HG02938 (cell line): ENCODE results near the gene CHMP1B.
"Not testable (repeated sequence)": the region's sequence is repeated elsewhere in the genome, so short reads cannot be mapped to it uniquely, and the experiment has no call there.

ENCODE experiments used
- ATAC-seq: cut with Tn5 transposase; IDR thresholded peaks from one replicate; pipeline ENCODE4 v1.9.1; 2021; ENCODE audit warnings: mild to moderate bottlenecking, moderate library complexity; ENCODE audit not compliant: unreplicated experiment

The CHMP1B gene

DNA sequence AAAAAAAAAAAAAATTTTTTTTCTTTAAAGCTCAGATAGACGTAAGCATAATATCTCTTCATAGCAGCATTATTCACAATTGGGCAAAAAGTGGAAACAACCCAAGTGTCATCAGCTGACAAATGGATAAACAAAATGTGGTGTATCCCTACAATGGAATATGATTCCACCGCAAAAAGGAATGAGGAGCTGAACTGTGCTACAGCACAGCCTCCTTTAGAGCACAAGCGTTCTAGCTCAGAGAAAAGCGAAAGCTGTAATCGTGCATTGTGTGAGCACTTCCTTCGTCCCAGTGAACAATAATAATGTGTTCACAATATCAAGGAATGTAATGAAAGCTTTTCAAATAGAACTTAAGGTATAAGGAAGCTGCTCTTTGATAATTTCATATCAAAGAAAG, 11.7 kb upstream of the CHMP1B start:
- no peak for ATAC-seq

DNA sequence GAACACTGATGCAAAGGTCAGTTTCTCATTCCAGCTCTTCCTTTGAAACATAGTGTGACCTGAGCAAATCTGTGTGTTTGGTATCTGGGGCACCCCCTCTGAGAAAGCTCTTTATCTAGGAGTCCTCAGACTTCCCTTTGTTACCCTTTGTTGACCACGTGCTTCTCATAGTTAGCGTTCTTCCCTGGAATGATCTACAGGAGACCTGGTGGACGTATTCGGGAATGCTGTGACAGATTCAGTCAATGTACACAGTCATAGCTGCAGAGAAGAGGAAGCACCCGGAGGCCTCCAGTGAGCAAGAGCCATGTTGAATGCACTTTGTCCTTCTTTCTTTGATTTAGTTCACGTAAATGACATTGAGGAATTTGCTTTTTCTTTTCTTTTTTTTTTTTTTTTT, 10.7 kb upstream of the CHMP1B start:
- no peak for ATAC-seq

DNA sequence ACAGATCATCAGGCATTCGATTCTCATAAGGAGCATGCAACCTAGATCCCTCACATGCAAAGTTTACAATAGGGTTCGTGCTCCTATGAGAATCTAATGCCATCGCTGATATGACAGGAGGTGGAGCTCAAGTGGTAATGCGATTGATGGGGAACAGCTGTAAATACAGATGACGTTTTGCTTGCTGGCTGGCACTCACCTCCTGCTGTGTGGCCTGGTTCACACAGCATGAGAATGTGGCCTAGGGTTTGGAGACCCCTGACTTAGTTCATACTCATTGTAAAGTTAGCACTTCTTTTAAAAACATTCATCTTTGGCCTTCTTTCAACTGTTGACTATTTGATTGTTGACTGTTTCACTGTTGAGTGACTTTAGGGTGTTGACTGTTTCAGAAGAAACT, 8.7 kb upstream of the CHMP1B start:
- ATAC-seq: no peak

DNA sequence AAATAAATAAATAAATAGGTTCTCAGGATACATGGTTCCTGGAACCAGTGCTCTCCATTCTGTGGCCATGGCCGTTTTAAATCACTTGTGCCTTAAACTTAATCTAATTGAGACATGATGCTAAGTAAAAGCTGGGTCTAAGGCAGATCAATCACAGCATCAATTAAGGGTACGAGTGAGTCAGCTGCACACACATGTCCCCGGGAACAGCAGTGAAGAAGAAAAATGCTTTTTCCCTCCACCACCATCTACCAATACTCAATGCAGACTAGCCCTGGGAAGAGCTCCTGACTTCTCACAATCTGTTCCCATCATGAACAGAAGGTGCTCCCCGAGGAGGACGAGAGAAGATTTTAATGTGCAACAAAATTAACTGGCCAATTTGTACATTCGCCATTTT, 6.8 kb upstream of the CHMP1B start:
- ATAC-seq: no peak

DNA sequence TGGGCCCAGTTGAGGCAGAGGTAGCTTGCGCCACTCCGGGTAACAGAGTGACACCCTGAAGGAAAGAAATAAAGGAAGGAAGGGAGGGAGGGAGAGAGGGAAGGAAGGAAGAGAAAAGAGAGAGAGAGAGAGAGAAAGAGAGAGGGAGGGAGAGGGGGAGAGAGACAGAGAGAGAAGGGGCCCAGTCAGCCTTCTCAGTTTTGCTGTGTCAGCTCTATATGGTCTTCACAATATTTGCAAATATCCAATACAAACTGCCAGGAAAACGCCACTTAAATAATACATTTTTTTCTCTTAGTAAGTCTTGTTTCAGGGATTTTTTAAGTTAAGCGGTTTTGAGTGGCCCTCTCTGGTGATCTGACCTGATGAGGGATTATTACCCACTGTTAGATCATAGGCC, 5.6 kb upstream of the CHMP1B start:
- no peak for ATAC-seq

DNA sequence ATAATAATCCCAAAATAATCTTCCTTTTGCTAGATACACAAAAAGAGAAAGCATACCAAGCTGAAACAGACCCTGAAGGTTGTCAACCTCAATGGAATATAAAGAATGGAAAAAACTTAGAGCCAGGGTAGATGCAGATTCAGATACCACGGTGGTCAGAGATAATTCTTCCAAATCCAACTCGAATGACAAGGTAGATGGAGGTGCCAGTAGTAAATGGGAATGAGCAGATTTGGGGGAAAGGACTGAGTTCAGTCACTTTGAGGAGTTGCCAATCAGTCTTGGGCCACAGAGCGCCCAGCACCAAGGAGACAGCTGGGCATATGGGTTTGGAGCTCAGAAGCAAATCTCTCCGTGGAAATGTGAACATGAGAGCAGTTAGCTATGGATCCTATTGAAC, 3.4 kb upstream of the CHMP1B start:
- no peak for ATAC-seq

DNA sequence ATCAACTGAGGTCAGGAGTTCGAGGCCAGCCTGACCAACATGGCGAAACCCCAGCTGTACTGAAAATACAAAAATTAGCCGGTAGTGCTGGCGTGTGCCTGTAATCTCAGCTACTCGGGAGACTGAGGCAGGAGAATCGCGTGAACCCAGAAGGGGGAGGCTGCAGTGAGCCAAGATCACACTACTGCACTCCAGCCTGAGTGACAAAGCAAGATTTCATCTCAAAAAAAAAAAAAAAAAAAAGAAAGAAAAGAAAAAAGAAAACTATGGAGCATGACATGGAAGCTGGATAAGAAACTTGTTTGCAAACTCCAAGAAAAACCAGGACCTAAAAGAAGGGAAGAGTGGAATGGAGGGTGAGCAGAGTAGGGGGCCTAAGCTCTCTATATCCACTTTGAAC, 1.9 kb upstream of the CHMP1B start:
- no peak for ATAC-seq

DNA sequence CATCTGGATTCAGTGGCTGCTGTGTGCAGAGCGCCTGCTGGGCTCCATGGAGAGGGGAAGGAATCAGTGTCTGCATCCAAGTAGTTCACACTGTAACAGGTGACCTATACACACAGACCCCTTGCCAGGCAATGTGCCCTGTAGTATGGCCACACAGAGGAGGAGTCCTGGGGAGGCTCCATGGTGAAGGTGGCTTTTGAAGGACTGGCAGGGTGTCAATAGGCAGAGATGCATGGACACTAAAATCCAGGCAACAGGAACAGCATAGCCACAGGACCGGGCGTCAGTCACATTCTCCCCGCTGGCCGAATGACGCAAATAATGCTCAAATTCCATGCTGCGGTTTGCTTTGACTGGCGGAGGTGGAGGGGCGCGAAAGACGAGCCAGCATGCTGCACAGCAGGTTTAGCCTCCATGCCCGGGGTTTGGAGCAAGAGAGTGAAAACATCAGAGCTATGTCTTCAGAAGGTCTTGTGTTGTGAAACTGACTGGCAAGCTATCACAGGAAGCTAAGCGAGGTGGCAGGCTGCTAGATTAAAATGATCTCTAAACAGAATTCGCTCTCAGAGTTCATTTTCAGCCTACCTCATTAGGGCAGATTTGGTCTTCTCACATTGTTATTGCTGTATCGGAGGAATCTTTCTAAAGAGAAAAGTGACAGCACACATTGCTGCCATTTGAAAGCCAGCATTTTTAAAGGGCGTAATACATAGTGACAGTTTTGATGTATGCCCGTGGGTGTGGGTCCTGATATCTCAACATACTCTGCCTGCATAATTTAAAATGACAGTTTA, 1.2 kb upstream of the CHMP1B start:
- no peak for ATAC-seq

DNA sequence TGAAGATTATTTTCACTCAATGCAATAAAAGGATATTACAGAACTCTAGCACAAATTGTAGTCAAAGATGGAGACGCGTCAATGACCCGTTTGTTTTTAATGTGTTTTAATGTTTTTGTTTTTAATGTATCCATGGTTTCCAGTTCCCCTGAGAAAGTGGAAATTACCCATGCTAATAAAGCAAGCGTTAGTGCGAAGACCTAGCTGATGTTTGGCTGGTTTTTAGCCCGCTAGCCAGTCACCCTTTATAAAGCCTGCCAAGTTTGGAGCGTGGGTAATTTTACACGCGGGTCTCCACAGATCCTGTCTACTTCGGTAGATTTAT, 430 bp upstream of the CHMP1B start:
- ATAC-seq: peak; percentile 44

DNA sequence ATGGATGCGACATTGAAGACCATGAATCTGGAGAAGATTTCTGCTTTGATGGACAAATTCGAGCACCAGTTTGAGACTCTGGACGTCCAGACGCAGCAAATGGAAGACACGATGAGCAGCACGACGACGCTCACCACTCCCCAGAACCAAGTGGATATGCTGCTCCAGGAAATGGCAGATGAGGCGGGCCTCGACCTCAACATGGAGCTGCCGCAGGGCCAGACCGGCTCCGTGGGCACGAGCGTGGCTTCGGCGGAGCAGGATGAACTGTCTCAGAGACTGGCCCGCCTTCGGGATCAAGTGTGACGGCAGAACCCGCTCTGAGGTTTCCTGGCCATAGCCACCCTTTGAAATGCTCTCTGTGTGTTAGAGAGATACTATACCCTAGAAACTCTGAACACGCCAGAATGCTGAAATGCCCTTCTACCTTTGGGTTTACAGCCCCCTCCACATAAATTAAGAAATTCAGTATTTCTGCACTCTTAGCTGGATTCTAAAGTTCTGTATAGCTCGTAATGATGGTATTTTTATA, 659 bp downstream of the CHMP1B start:
- ATAC-seq: peak; percentile 6

DNA sequence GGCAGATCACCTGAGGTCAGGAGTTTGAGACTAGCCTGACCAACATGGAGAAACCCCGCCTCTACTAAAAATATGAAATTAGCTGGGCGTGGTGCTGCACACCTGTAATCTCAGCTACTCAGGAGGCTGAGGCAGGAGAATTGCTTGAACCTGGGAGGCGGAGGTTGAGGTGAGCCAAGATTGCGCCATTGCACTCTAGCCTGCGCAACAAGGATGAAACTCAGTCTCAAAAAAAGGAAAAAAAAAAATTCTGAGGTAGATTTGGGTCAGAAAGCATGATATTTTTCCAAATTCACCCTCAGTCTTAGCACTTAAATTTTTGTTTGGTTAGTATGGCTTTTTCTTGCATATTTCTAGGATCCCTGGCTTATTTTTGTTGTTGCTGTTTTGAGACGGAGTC, 3.3 kb downstream of the CHMP1B start:
- ATAC-seq: not testable (repeated sequence)

DNA sequence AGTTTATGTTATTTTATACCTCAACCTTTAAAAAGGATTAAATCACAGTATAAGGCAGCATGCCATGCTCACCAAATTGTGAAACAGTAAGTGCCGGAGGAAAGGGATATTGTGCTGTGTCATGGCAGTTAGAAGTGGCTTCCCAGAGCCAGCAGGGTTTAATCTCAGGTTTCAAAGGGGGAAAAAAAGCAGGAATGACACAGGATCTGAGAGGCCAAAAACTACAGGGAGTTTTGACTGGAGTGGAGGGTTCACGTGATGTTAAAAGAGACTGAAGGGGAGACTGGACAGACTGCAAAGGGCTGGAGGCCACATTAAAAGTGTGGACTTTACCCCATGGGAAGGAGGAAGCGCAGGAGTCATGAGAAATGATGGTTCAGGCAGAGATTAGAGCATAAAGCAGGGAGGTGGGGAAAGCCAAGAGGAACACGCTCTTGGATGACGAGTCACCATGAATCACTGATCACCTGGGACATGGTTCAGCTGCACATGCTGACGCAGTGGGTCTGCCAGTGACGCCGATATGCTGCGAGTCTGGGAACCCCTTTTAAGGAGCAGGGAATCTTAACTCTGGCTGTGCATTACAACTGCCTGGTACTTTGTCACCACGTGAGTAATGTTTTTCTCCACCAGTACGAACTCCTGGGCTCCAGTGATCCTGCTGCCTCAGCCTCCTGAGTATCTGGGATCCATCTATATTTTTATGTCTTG, 6.1 kb downstream of the CHMP1B start:
- ATAC-seq: no peak

DNA sequence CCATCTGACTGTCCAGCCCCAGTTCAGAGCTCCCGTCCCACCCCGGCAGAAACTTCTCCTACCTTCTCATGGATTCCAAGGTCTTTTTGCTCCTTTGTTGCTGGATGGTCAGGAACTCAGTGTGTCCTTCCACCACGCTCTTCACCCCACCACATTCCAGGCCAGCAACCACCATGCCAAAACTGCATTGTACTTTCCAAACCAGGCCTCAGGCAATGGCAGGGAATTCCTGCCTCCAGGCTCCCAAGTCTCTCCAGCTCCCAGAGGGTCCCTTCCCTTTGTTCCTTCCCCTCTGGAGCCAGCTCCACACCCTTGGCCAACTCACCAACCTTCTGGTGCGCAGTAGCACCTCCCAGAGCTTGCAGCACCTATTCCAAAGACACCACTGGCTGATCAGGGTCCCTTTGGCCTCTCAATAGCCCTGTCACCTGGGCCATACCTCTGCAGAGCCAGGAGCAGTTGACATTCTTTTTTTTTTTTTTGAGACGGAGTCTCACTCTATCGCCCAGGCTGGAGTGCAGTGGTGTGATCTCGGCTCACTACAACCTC, 8.1 kb downstream of the CHMP1B start:
- no peak for ATAC-seq

DNA sequence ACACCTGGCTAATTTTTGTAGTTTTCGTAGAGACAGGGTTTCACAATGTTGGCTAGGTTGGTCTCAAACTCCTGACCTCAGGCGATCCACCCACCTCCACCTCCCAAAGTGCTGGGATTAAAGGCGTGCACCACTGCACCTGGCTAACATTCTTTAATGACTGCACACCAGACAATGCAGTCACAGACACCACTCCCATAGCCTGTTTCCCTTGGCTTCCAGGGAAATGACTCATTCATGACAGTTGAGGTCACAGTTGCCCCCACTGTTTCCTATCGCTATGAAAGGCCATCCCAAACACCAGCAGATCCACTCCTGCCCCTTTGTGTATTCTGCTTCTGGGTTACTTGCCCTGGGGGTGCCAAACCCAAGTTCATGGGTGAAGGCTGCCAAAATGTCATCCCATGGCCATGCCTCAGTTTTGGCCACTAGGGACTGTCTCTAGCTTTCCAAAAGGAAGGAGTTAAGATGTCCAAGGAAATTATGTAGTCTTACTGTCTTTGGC, 8.7 kb downstream of the CHMP1B start:
- no peak for ATAC-seq

DNA sequence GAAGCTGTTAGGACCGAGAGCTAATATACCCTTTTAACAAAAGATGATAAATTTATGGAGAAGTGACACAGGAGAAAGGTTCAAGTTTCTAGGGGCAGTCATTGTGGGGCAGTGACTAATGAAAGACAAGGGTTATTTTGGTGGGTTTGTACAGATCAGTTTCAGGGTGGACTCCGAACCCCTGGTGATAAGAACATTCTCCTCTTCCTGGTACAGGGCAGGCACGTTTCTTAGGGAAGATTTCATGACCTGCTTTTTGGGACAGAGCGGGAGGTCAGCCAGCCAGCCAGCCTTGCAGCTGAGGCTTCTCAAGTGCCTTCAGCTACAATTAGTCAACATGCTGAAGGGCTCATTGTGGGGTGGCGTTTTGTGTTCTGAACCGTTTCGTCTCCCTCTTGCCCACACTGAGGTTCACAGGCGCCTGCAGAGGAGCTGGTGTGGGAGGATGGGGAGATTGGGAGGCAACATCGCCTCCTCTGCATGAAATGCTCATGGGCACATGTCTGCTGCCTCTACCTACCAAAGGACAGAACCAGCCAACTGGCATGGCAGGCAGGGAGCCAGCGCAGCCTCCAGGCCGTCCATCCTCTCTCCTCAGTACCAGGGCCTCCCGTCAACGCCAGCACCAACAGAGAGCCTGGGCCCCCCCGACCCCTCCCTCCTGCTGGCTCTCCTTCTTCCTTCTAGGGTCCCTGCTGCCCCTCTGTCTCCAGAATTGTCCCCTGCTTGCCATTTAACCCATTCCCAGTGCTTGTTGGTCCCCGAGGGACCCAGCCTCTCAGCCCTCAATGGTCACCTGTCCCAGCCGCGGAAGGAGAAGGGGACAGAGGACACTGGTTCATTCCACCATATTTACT, 9.6 kb downstream of the CHMP1B start:
- no peak for ATAC-seq

DNA sequence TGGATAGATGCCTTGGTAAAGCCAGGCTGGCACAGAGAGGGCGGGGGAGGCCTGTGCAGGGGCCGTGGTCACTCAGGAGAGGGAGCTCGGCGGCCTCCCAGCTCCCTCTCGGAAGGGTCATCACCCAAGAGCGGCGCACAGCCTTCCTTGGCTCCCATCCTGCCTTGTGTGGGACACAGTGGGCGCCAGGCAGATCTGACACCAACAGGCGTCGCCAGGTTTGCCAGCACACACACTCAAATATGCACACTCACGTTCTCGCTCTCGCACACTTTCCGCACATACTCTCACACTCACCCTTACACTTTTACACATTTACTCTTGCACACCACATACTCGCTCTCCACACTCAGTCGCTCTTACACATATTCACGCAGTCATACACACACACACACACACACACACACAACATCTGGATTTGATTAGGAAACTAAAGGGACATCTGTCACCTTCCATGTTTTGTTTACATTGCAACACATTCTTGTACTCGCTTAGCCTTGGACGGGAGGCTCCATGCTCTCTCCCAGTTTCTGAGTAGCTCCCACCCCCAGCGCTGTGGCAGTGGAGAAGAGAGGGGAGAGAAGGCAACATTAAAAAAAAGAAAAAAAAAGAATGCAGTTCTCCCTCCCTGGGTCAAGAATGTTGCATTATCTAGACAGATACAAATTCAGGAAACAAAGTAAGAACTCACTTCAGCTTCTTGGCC, 10.5 kb downstream of the CHMP1B start:
- no peak for ATAC-seq

DNA sequence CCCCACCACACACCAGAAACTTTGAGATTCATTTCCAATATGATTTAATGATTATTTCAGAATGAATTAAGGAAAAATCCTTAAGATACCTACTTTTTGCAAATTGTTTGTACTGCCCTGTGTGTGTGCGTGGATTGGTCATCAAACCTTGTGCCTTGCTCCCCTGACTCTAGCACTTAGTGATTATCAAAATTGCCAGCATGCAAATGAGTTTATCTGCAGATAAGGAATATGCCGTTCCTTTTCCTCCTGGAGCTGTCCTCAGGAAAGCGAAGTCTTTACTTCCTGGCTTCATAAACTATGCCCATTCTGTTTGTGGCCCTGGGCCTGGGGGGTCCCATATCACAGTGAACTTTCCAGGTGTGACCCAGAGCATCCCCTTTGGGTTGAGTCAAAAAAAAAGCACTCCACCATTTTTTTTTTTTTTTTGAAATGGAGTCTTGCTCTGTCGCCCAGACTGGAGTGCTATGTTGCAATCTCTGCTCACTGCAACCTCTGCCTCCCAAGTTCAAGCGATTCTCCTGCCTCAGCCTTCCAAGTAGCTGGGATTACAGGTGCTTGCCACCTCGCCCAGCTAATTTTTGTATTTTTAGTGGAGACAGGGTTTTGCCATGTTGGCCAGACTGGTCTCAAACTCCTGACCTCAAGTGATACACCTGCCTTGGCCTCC, 11.4 kb downstream of the CHMP1B start:
- no peak for ATAC-seq

DNA sequence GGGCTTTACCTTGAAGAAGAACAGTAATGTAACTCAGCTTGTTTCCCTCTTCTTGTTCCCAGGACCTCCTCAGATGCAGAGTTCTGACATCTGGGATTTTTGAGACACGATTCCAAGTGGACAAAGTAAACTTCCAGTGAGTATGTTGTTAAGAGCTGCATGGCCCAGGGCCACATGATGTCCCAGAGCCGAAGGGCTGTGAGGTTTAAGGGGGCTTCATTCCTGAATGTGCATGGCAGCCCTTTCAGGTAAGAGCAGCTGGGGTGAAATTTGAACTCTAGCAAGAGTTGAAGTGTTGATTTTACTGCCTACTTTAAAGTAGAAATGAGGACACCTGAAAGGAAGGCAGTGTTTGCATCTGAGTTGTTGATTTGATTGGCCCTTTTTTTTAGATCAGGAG, 13.3 kb downstream of the CHMP1B start:
- ATAC-seq: no peak

DNA sequence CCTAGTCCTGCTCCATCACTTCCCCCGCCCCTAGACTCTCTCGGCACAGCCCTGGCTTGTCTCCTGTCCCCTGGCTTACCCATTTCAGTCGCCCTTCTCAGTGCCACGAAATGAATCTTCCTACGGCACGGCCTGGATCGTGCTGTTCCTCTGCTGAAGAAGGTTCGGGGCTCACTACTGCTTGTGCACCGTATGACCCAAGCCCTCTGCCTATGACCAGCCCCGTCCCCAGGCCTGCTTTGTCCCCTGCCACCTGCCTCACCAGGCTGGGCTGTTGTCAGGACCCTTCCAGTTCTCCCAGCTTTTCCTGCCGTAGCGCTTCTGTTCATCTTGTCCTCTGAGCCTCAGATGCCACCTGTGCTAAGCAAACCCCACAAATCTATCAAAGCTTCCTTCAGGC, 13.9 kb downstream of the CHMP1B start:
- no peak for ATAC-seq

DNA sequence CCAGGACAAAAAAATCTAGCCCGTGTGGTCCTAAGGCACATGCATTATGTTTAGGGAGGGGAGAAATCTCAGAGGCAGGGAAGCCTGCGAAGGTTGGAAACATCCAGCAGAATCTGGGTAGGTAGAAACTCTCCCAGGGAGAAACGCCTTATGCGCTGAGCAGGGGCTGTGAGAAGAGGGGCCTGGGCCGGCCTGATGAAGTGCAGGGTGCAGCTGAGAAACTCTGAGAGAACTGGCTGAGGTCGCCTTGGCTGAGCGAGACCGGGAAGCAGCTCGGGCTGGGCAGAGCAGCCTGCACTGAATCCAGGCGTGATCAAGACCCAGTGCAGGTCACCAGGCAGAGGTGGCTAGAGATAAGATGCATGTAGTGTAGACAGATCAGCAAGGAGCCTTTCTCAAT, 15.1 kb downstream of the CHMP1B start:
- no peak for ATAC-seq
